GM23338 (cell line): ENCODE measurements around the gene MAP1B. TPM values are rescaled to one million over a fixed set of nuclear protein-coding genes. Genes with fewer than 3 reads are reported as not detected.

Experiments
- ATAC-seq: fragments of 200-7000 bp; cut with Tn5 transposase; 3 replicates; pipeline ENCODE4 v1.9.1; 2020
- DNase-seq: peaks from one replicate; pipeline ENCODE4 v3.0.0-alpha.2; 2015; ENCODE audit warnings: low spot score
- H2AFZ ChIP-seq: fragments of 200-600 bp; sonication (generic); 2 replicates; pipeline ENCODE4 v1.8.0; 2016; ENCODE audit warnings: antibody characterized with exemption, mild to moderate bottlenecking, moderate library complexity
- H3F3A ChIP-seq: fragments of 200-600 bp; sonication (generic); replicated peaks from 2 replicates; pipeline ENCODE4 v1.8.0; 2017; ENCODE audit warnings: antibody characterized with exemption, mixed run types, low read depth
- H3K27ac ChIP-seq: fragments of 200-600 bp; sonication (generic); 2 replicates; pipeline ENCODE4 v1.6.1; 2016; ENCODE audit warnings: low read depth
- H3K27me3 ChIP-seq: fragments of 200-600 bp; sonication (generic); 2 replicates; pipeline ENCODE4 v1.8.0; 2016; ENCODE audit warnings: mild to moderate bottlenecking, mixed run types, moderate library complexity; ENCODE audit not compliant: insufficient read depth
- H3K36me3 ChIP-seq: fragments of 200-600 bp; sonication (generic); 2 replicates; pipeline ENCODE4 v1.8.0; 2016; ENCODE audit warnings: mild to moderate bottlenecking; ENCODE audit not compliant: insufficient read depth
- H3K4me1 ChIP-seq: fragments of 200-600 bp; sonication (generic); 2 replicates; pipeline ENCODE4 v1.8.0; 2016; ENCODE audit warnings: mild to moderate bottlenecking, moderate library complexity; ENCODE audit not compliant: insufficient read depth
- H3K4me2 ChIP-seq: fragments of 200-600 bp; sonication (generic); 2 replicates; pipeline ENCODE4 v1.7.1; 2017; ENCODE audit warnings: mixed run types
- H3K4me3 ChIP-seq: fragments of 200-600 bp; sonication (generic); 2 replicates; pipeline ENCODE4 v1.6.1; 2016; ENCODE audit warnings: mixed run types
- H3K79me2 ChIP-seq: fragments of 200-600 bp; sonication (generic); replicated peaks from 2 replicates; pipeline ENCODE4 v1.8.0; 2017; ENCODE audit warnings: mild to moderate bottlenecking; ENCODE audit not compliant: insufficient read depth
- H3K9me2 ChIP-seq: fragments of 200-600 bp; sonication (generic); 2 replicates; pipeline ENCODE4 v1.8.0; 2017; ENCODE audit not compliant: insufficient read depth
- H4K20me1 ChIP-seq: fragments of 200-600 bp; sonication (generic); replicated peaks from 2 replicates; pipeline ENCODE4 v1.8.0; 2017; ENCODE audit warnings: mild to moderate bottlenecking; ENCODE audit not compliant: insufficient read depth
- H3K27ac Mint-ChIP-seq: 2 replicates; pipeline ENCODE4 v1.8.0; 2020; ENCODE audit warnings: inconsistent platforms, mild to moderate bottlenecking, moderate library complexity, mixed read lengths
- H3K27me3 Mint-ChIP-seq: 3 replicates; pipeline ENCODE4 v1.8.0; 2022; ENCODE audit warnings: low read depth, mild to moderate bottlenecking, moderate library complexity, mixed read lengths, inconsistent platforms; ENCODE audit not compliant: insufficient read depth, poor library complexity
- H3K36me3 Mint-ChIP-seq: 3 replicates; pipeline ENCODE4 v1.8.0; 2021; ENCODE audit warnings: low read depth, mild to moderate bottlenecking, inconsistent platforms, moderate library complexity, mixed read lengths
- H3K4me1 Mint-ChIP-seq: 3 replicates; pipeline ENCODE4 v1.8.0; 2020; ENCODE audit warnings: mild to moderate bottlenecking, inconsistent platforms, mixed read lengths
- H3K4me3 Mint-ChIP-seq: 3 replicates; pipeline ENCODE4 v1.8.0; 2021; ENCODE audit warnings: moderate library complexity, mild to moderate bottlenecking, inconsistent platforms, mixed read lengths
- H3K9me3 Mint-ChIP-seq: 3 replicates; pipeline ENCODE4 v1.8.0; 2020; ENCODE audit warnings: moderate library complexity, mild to moderate bottlenecking, inconsistent platforms, mixed read lengths
- CREB1 ChIP-seq: fragments of 250-450 bp; sonication (Bioruptor Pico); IDR thresholded peaks from 2 replicates; pipeline ENCODE4 v1.5.0; 2020; ENCODE audit warnings: low read depth, mild to moderate bottlenecking, moderate library complexity
- EZH2 ChIP-seq: fragments of 200-600 bp; sonication (generic); IDR thresholded peaks from one replicate; pipeline ENCODE4 v1.8.0; 2017; ENCODE audit warnings: antibody characterized with exemption, mild to moderate bottlenecking, low read depth; ENCODE audit not compliant: unreplicated experiment
- EZH2phosphoT487 ChIP-seq: fragments of 200-600 bp; sonication (generic); IDR thresholded peaks from one replicate; pipeline ENCODE4 v1.8.1; 2018; ENCODE audit warnings: antibody characterized with exemption; ENCODE audit not compliant: unreplicated experiment
- JUNB ChIP-seq: IDR thresholded peaks from one replicate; pipeline ENCODE4 v1.6.1; 2016; ENCODE audit warnings: antibody characterized with exemption; ENCODE audit not compliant: unreplicated experiment
- NANOG ChIP-seq: IDR thresholded peaks from 2 replicates; pipeline ENCODE4 v1.6.1; 2016; ENCODE audit warnings: antibody characterized with exemption, borderline replicate concordance
- POLR2AphosphoS5 ChIP-seq: IDR thresholded peaks from 2 replicates; pipeline ENCODE4 v1.6.1; 2016; ENCODE audit warnings: antibody characterized with exemption, low read depth
- STAT1 ChIP-seq: IDR thresholded peaks from one replicate; pipeline ENCODE4 v1.6.1; 2016; ENCODE audit warnings: antibody characterized with exemption; ENCODE audit not compliant: unreplicated experiment
- ZNF114 ChIP-seq: fragments of 250-450 bp; sonication (Bioruptor Pico); IDR thresholded peaks from 2 replicates; pipeline ENCODE4 v1.5.0; 2020; ENCODE audit warnings: mild to moderate bottlenecking, moderate library complexity
- ZNF331 ChIP-seq: fragments of 250-450 bp; sonication (Bioruptor Pico); IDR thresholded peaks from 2 replicates; pipeline ENCODE4 v1.5.0; 2020; ENCODE audit warnings: low read depth, mild to moderate bottlenecking, moderate library complexity
- polyA plus RNA-seq: library from polyadenylated mRNA; unstranded; fragments of >200 nt; fragmentation: Nextera tagmentation; extraction: Ambion mirVana; gene quantifications from 2 replicates; pipeline ENCODE4 v1.2.1, GENCODE V29; 2016
- total RNA-seq: library from RNA; depleted of rRNA; stranded (reverse); fragments of >200 nt; shearing (Covaris generic); gene quantifications from 2 replicates; pipeline ENCODE4 v1.2.3, GENCODE V29; 2014
- TF ChIP-seq, protein P1 (sequence below): IDR thresholded peaks from 2 replicates; pipeline ENCODE4 v1.6.1; 2016; ENCODE audit warnings: antibody characterized with exemption
- TF ChIP-seq, protein P2 (sequence below): IDR thresholded peaks from one replicate; pipeline ENCODE4 v1.6.1; 2018; ENCODE audit warnings: antibody characterized with exemption; ENCODE audit not compliant: unreplicated experiment
- TF ChIP-seq, protein P3 (sequence below), 2 experiments: fragments of 200-600 bp in 1 of 2; sonication (generic) in 1 of 2; conservative IDR thresholded peaks; 2 replicates each; pipeline versions ENCODE4 v1.5.1 to v1.6.1; 2016 to 2017; ENCODE audit warnings: antibody characterized with exemption in 2 of 2, low read depth in 2 of 2, mild to moderate bottlenecking in 2 of 2, moderate library complexity in 1 of 2
- TF ChIP-seq, protein P4 (sequence below): fragments of 250-450 bp; sonication (Bioruptor Pico); IDR thresholded peaks from 2 replicates; pipeline ENCODE4 v1.5.0; 2020; ENCODE audit warnings: mild to moderate bottlenecking, moderate library complexity

The MAP1B gene
- total and polyA plus RNA-seq, 2 experiments from 2014 or later: 148 to 263 TPM

DNA sequence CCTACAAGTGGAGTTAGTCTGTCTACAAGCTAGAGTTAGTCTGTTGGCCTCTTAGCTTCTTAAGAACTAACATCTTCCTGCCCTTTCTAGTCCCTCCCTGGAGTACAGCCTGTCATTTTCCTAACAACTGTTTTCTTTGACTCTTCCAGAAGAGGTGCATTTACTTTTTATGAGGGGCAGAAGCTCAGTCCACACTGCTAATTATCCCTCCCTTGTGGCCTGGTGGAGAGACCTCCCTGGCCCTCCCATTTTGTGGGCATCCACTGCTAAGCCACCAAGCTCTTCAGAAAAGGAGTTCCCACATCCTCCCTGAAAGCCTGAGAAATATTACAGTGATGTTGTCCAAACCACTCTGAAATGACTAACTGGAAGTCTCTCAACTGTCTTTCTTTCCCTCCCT, 8.0 kb downstream of the MAP1B start:
- Mint-ChIP-seq H3K27ac (no peak overlapping the region), H3K27me3 (no peaks in the 10 kb centered on the region), H3K4me3 (no peak overlapping the region), H3K9me3 (no peaks in the 10 kb centered on the region), H3K4me1 (peaks cover 22% of the 10 kb centered on the region), H3K36me3 (peaks cover 68% of the 10 kb centered on the region)
- no peak overlapping the region for H3K4me3 ChIP-seq
- ATAC-seq (no peak), DNase-seq (no peak)
- H3K79me2 ChIP-seq: peaks cover 92% of the 10 kb centered on the region
- H3K4me1 ChIP-seq: peaks cover 15% of the 10 kb centered on the region; the same call in 1 of the 2 replicates
- H3K4me2 ChIP-seq: no peak overlapping the region
- no peaks in the 10 kb centered on the region for H4K20me1 ChIP-seq
- H2AFZ ChIP-seq: no peak overlapping the region
- H3K9me2 ChIP-seq: no peaks in the 10 kb centered on the region
- H3K27ac ChIP-seq: no peak overlapping the region
- TF ChIP-seq EZH2phosphoT487 (no peak), CREB1 (CRISPR knock-in tag) (no peak), NANOG (no peak), ZNF114 (no peak), STAT1 (no peak), ZNF331 (CRISPR knock-in tag) (no peak), EZH2 (no peak), POLR2AphosphoS5 (no peak), JUNB (no peak)
- TF ChIP-seq, protein P1, sequence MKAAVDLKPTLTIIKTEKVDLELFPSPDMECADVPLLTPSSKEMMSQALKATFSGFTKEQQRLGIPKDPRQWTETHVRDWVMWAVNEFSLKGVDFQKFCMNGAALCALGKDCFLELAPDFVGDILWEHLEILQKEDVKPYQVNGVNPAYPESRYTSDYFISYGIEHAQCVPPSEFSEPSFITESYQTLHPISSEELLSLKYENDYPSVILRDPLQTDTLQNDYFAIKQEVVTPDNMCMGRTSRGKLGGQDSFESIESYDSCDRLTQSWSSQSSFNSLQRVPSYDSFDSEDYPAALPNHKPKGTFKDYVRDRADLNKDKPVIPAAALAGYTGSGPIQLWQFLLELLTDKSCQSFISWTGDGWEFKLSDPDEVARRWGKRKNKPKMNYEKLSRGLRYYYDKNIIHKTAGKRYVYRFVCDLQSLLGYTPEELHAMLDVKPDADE: no peak
- TF ChIP-seq, protein P2, sequence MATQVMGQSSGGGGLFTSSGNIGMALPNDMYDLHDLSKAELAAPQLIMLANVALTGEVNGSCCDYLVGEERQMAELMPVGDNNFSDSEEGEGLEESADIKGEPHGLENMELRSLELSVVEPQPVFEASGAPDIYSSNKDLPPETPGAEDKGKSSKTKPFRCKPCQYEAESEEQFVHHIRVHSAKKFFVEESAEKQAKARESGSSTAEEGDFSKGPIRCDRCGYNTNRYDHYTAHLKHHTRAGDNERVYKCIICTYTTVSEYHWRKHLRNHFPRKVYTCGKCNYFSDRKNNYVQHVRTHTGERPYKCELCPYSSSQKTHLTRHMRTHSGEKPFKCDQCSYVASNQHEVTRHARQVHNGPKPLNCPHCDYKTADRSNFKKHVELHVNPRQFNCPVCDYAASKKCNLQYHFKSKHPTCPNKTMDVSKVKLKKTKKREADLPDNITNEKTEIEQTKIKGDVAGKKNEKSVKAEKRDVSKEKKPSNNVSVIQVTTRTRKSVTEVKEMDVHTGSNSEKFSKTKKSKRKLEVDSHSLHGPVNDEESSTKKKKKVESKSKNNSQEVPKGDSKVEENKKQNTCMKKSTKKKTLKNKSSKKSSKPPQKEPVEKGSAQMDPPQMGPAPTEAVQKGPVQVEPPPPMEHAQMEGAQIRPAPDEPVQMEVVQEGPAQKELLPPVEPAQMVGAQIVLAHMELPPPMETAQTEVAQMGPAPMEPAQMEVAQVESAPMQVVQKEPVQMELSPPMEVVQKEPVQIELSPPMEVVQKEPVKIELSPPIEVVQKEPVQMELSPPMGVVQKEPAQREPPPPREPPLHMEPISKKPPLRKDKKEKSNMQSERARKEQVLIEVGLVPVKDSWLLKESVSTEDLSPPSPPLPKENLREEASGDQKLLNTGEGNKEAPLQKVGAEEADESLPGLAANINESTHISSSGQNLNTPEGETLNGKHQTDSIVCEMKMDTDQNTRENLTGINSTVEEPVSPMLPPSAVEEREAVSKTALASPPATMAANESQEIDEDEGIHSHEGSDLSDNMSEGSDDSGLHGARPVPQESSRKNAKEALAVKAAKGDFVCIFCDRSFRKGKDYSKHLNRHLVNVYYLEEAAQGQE: no peak
- TF ChIP-seq, protein P3, sequence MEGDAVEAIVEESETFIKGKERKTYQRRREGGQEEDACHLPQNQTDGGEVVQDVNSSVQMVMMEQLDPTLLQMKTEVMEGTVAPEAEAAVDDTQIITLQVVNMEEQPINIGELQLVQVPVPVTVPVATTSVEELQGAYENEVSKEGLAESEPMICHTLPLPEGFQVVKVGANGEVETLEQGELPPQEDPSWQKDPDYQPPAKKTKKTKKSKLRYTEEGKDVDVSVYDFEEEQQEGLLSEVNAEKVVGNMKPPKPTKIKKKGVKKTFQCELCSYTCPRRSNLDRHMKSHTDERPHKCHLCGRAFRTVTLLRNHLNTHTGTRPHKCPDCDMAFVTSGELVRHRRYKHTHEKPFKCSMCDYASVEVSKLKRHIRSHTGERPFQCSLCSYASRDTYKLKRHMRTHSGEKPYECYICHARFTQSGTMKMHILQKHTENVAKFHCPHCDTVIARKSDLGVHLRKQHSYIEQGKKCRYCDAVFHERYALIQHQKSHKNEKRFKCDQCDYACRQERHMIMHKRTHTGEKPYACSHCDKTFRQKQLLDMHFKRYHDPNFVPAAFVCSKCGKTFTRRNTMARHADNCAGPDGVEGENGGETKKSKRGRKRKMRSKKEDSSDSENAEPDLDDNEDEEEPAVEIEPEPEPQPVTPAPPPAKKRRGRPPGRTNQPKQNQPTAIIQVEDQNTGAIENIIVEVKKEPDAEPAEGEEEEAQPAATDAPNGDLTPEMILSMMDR (conservative IDR thresholded peaks at IDR 0.05; ENCODE audit: low read depth in 2 of 2): no peak
- TF ChIP-seq, protein P4, sequence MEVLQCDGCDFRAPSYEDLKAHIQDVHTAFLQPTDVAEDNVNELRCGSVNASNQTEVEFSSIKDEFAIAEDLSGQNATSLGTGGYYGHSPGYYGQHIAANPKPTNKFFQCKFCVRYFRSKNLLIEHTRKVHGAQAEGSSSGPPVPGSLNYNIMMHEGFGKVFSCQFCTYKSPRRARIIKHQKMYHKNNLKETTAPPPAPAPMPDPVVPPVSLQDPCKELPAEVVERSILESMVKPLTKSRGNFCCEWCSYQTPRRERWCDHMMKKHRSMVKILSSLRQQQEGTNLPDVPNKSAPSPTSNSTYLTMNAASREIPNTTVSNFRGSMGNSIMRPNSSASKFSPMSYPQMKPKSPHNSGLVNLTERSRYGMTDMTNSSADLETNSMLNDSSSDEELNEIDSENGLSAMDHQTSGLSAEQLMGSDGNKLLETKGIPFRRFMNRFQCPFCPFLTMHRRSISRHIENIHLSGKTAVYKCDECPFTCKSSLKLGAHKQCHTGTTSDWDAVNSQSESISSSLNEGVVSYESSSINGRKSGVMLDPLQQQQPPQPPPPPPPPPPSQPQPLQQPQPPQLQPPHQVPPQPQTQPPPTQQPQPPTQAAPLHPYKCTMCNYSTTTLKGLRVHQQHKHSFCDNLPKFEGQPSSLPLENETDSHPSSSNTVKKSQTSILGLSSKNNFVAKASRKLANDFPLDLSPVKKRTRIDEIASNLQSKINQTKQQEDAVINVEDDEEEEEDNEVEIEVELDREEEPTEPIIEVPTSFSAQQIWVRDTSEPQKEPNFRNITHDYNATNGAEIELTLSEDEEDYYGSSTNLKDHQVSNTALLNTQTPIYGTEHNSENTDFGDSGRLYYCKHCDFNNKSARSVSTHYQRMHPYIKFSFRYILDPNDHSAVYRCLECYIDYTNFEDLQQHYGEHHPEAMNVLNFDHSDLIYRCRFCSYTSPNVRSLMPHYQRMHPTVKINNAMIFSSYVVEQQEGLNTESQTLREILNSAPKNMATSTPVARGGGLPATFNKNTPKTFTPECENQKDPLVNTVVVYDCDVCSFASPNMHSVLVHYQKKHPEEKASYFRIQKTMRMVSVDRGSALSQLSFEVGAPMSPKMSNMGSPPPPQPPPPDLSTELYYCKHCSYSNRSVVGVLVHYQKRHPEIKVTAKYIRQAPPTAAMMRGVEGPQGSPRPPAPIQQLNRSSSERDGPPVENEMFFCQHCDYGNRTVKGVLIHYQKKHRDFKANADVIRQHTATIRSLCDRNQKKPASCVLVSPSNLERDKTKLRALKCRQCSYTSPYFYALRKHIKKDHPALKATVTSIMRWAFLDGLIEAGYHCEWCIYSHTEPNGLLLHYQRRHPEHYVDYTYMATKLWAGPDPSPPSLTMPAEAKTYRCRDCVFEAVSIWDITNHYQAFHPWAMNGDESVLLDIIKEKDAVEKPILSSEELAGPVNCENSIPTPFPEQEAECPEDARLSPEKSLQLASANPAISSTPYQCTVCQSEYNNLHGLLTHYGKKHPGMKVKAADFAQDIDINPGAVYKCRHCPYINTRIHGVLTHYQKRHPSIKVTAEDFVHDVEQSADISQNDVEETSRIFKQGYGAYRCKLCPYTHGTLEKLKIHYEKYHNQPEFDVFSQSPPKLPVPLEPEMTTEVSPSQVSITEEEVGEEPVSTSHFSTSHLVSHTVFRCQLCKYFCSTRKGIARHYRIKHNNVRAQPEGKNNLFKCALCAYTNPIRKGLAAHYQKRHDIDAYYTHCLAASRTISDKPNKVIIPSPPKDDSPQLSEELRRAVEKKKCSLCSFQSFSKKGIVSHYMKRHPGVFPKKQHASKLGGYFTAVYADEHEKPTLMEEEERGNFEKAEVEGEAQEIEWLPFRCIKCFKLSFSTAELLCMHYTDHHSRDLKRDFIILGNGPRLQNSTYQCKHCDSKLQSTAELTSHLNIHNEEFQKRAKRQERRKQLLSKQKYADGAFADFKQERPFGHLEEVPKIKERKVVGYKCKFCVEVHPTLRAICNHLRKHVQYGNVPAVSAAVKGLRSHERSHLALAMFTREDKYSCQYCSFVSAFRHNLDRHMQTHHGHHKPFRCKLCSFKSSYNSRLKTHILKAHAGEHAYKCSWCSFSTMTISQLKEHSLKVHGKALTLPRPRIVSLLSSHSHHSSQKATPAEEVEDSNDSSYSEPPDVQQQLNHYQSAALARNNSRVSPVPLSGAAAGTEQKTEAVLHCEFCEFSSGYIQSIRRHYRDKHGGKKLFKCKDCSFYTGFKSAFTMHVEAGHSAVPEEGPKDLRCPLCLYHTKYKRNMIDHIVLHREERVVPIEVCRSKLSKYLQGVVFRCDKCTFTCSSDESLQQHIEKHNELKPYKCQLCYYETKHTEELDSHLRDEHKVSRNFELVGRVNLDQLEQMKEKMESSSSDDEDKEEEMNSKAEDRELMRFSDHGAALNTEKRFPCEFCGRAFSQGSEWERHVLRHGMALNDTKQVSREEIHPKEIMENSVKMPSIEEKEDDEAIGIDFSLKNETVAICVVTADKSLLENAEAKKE (CRISPR knock-in tag): no peak
- H3K27me3 ChIP-seq: no peaks in the 10 kb centered on the region
- H3F3A ChIP-seq: no peaks in the 10 kb centered on the region
- peaks cover 18% of the 10 kb centered on the region; the same call in 1 of the 2 replicates for H3K36me3 ChIP-seq
